PFSK-1 (cell line): ENCODE results near the gene PIEZO2.

Experiments
- POLR2AphosphoS5 ChIP-seq: IDR thresholded peaks from 2 replicates; pipeline ENCODE4 v1.6.1; 2012; ENCODE audit warnings: low read depth, mild to moderate bottlenecking, control low read depth, low read length, moderate library complexity
- SIN3A ChIP-seq: IDR thresholded peaks from 2 replicates; pipeline ENCODE4 v1.6.1; 2012; ENCODE audit warnings: mild to moderate bottlenecking, low read length, moderate library complexity, borderline replicate concordance; ENCODE audit not compliant: insufficient read depth
- TAF1 ChIP-seq: IDR thresholded peaks from 2 replicates; pipeline ENCODE4 v1.6.1; 2012; ENCODE audit warnings: low read length, control low read depth, borderline replicate concordance; ENCODE audit not compliant: insufficient read depth

GRCh38 chr18:11005528-11005927 is 143.8 kb downstream of the PIEZO2 start:
- TF ChIP-seq POLR2AphosphoS5 (no peak), TAF1 (no peak), SIN3A (no peak)
